ENCODE measurements around the gene NANOS3. TPM values are rescaled to one million over a fixed set of nuclear protein-coding genes. Genes with fewer than 3 reads are reported as not detected.

NANOS3 gene
- total and polyA plus RNA-seq, 9 of the 15 experiments (the other 6 are each of a cell fraction or from before 2014, with no cell fraction given): not detected

GRCh38 chr19:13905634-13906520, 28.9 kb downstream of the NANOS3 start, which contains the start of the genes BRME1 and CC2D1A (continued):
- TF ChIP-seq, protein P1, sequence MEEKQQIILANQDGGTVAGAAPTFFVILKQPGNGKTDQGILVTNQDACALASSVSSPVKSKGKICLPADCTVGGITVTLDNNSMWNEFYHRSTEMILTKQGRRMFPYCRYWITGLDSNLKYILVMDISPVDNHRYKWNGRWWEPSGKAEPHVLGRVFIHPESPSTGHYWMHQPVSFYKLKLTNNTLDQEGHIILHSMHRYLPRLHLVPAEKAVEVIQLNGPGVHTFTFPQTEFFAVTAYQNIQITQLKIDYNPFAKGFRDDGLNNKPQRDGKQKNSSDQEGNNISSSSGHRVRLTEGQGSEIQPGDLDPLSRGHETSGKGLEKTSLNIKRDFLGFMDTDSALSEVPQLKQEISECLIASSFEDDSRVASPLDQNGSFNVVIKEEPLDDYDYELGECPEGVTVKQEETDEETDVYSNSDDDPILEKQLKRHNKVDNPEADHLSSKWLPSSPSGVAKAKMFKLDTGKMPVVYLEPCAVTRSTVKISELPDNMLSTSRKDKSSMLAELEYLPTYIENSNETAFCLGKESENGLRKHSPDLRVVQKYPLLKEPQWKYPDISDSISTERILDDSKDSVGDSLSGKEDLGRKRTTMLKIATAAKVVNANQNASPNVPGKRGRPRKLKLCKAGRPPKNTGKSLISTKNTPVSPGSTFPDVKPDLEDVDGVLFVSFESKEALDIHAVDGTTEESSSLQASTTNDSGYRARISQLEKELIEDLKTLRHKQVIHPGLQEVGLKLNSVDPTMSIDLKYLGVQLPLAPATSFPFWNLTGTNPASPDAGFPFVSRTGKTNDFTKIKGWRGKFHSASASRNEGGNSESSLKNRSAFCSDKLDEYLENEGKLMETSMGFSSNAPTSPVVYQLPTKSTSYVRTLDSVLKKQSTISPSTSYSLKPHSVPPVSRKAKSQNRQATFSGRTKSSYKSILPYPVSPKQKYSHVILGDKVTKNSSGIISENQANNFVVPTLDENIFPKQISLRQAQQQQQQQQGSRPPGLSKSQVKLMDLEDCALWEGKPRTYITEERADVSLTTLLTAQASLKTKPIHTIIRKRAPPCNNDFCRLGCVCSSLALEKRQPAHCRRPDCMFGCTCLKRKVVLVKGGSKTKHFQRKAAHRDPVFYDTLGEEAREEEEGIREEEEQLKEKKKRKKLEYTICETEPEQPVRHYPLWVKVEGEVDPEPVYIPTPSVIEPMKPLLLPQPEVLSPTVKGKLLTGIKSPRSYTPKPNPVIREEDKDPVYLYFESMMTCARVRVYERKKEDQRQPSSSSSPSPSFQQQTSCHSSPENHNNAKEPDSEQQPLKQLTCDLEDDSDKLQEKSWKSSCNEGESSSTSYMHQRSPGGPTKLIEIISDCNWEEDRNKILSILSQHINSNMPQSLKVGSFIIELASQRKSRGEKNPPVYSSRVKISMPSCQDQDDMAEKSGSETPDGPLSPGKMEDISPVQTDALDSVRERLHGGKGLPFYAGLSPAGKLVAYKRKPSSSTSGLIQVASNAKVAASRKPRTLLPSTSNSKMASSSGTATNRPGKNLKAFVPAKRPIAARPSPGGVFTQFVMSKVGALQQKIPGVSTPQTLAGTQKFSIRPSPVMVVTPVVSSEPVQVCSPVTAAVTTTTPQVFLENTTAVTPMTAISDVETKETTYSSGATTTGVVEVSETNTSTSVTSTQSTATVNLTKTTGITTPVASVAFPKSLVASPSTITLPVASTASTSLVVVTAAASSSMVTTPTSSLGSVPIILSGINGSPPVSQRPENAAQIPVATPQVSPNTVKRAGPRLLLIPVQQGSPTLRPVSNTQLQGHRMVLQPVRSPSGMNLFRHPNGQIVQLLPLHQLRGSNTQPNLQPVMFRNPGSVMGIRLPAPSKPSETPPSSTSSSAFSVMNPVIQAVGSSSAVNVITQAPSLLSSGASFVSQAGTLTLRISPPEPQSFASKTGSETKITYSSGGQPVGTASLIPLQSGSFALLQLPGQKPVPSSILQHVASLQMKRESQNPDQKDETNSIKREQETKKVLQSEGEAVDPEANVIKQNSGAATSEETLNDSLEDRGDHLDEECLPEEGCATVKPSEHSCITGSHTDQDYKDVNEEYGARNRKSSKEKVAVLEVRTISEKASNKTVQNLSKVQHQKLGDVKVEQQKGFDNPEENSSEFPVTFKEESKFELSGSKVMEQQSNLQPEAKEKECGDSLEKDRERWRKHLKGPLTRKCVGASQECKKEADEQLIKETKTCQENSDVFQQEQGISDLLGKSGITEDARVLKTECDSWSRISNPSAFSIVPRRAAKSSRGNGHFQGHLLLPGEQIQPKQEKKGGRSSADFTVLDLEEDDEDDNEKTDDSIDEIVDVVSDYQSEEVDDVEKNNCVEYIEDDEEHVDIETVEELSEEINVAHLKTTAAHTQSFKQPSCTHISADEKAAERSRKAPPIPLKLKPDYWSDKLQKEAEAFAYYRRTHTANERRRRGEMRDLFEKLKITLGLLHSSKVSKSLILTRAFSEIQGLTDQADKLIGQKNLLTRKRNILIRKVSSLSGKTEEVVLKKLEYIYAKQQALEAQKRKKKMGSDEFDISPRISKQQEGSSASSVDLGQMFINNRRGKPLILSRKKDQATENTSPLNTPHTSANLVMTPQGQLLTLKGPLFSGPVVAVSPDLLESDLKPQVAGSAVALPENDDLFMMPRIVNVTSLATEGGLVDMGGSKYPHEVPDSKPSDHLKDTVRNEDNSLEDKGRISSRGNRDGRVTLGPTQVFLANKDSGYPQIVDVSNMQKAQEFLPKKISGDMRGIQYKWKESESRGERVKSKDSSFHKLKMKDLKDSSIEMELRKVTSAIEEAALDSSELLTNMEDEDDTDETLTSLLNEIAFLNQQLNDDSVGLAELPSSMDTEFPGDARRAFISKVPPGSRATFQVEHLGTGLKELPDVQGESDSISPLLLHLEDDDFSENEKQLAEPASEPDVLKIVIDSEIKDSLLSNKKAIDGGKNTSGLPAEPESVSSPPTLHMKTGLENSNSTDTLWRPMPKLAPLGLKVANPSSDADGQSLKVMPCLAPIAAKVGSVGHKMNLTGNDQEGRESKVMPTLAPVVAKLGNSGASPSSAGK (IDR thresholded peaks at IDR 0.05): peak; percentile 100
- TF ChIP-seq CTBP1 (IDR thresholded peaks at IDR 0.05; ENCODE audit: borderline replicate concordance): peak; percentile 91
- TF ChIP-seq HDAC6 (IDR thresholded peaks at IDR 0.05; ENCODE audit: low read depth, low read length): no peak
- TF ChIP-seq MBD2 (IDR thresholded peaks at IDR 0.05; ENCODE audit: borderline replicate concordance, low read depth): peak; percentile 67; the same call in 1 of the 2 replicates
- TF ChIP-seq HIVEP1 (CRISPR knock-in tag; IDR thresholded peaks at IDR 0.05): no peak
- no peak for TF ChIP-seq CHAMP1 (IDR thresholded peaks at IDR 0.05)
- TF ChIP-seq ZNF354B (CRISPR knock-in tag; IDR thresholded peaks at IDR 0.05): no peak
- TF ChIP-seq RBM22 (IDR thresholded peaks at IDR 0.05; ENCODE audit: low read depth, low read length, poor library complexity, severe bottlenecking): no peak
- peak in 2 of 3 experiments; percentile 14 to 18; a peak in 2 of 6 replicates for TF ChIP-seq CTCF (IDR thresholded peaks at IDR 0.05 in 2 of 3, conservative IDR thresholded peaks at IDR 0.05 in 1 of 3; ENCODE audit: insufficient read depth in 2 of 3, low read depth in 1 of 3, low read length in 3 of 3)
- no peak for TF ChIP-seq FOXA1 (IDR thresholded peaks at IDR 0.05; ENCODE audit: borderline replicate concordance)
